NCI-H345 (cell line): ENCODE results near the gene SH3GL2.

ENCODE experiments used
- DNase-seq: peaks from one replicate; lab custom pipeline; 2025; lab: John Stamatoyannopoulos, UW

The SH3GL2 gene

DNA sequence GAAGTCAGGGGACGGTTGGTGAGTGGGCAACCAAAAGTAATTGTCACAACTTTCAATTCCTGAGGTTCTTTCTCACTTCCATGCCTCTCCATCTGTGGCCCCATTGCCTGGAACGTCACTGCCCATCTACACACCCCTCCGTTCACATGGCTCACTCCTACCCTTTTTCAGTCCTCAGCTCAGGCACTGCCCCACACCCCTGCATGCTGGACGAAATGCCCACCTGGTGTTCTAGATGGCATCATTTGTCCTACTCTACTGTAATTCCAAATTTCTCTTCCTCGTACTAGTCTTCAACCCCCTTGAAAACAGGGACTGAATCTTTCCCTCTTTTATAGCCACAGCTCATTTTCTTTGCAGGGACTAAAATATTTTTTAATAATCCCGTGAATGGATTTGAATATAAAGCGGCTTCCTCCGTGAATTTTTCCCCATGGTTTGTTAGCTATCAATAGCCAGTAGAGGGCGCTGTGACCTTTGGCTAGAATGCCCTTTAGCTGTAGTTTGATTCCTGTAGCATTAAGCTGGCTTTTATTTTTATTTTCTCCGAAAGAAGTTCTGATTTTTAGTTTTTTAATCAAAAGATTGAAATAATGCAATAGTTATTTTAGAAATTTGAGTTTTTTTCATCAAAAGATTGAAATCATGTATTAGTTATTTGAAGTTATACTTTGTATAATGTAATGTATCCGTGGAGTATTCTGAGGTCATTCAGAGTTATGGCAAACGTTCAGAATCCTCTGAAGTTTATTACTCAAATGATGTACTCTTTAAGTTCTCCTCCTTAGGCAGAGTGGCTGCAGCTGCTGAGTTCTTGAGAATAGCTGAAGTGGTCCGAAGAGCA is 232.1 kb downstream of the SH3GL2 start:
- DNase-seq: peak; percentile 75

DNA sequence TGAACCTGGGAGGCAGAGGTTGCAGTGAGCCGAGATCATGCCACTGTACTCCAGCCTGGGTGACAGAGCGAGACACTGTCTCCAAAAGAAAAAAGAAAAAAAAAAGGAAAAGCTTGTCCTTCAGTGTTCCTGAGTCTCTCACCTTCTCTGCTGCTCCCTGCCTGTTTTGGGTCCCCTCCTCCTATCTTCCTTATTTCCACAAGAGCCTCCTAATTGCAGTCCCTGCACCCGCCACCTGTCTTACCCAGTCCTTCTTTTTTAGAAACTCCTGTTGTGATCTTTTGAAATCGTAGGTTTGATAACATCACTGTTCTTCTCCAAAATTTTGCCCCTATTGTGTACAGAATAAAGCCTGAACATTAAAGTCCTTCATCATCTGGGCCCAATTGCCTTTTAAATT is 234.9 kb downstream of the SH3GL2 start:
- DNase-seq: no peak

DNA sequence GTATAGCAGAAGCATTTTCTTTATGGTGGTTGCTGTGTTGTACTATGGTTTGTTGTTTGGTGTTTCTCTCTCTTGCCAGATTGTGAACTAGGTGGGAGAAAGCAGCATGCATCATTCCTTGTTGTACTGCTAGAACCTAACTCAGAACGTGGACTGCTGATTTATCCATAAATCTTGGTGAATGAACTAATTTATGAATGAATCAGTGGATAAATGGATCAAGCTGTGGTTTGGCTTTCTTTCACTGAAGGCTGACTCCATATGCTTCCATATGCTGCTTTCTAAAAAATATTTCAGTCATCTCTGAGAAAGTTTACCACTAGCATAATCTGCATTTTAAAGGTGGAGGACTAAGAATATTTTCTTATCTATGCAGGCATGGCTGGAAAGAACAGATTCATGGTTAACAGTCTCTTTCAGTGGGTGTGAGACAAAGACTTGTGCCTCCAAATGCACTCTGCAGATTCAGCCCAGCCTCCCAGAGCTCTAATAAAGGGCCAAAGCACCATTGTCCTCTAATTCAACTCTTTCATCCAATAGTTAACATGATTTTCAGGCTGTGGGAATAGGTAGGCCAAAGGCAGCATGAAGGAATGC is 237.7 kb downstream of the SH3GL2 start:
- no peak for DNase-seq

DNA sequence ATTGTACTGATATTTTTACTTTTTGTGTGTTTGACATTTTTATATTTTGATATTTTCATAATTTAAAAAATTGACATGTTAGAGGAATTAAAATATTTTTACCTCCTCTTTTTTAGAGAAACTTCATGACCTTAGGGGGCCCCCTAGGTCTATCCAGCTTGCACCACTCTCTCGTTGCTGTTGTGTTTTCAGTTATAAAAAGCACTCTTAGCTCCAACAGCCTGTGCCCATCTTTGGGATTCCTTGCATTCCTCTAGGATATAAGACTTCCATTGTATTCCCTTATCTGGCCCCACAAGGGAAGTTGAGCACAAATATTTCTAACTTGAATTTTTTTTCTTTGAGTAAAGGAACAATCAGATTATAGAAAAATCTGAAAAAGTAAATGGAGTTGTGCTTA is 245.3 kb downstream of the SH3GL2 start:
- no peak for DNase-seq

DNA sequence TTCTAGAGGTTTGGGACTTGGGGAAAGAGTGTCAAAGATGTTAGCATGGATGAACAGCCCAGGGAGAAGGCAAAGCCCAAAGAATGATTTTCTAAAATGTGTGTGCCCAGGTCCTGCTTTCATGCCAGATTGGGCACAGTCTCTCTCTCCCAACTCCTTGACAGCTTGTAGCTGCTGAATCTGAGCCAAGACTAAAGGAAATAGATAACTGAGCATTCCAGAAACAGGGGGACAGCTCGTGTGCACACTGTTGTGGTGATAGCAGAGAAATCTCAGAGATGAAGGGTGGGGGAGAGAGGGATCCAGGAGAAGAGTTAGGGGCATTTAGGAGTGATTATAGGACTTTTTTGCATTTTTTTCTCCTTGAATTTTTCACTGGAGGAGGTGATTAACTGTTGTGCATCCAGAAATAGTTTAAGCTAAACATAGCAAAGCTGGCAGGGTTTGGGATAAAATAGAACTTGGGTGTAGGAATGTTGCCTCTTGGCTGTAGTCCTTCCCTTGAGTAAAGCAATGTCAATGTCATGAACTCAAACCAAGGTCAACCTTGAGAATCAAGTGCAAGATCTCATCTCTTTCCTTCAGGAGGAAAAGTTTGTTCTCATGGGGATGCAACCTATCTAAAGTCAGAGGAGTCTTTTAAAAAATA is 245.9 kb downstream of the SH3GL2 start:
- DNase-seq: no peak

DNA sequence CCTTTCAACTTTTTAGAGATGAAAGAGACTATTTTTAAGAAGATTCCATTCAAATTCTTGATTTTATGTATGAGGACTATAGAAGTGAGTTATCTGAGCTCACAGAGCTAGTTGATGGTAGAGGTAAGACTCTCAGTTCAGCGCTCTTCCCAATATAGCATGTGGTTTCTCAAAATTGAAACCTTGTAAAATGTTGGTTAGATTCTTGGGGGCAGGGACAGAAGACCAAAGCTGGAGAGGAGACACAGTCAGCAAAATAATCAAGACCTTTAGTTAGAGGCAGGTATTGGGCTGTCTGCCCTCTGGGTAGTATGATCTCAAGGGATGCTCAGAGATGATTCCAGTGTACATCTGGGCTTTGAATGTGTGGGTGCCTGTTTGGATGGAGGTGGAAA is 246.4 kb downstream of the SH3GL2 start:
- DNase-seq: no peak

DNA sequence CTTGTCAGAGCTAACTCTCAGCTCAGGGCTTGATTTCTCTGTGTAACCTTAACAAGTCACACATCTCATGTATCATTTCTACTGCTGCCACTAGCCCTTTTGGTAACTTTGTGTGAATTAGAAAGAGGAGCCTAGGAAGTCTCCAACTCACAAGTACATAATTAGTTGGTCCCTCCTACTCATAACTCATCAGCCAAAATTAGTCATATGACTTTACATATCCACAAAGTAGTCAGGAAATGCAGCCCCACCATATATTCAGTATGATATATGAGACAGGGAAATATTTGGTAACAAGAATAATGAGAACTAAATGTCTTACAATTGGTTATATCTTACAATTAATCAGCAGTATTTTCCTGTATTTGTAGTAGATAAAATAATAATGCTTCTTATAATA is 250.2 kb downstream of the SH3GL2 start:
- no peak for DNase-seq

DNA sequence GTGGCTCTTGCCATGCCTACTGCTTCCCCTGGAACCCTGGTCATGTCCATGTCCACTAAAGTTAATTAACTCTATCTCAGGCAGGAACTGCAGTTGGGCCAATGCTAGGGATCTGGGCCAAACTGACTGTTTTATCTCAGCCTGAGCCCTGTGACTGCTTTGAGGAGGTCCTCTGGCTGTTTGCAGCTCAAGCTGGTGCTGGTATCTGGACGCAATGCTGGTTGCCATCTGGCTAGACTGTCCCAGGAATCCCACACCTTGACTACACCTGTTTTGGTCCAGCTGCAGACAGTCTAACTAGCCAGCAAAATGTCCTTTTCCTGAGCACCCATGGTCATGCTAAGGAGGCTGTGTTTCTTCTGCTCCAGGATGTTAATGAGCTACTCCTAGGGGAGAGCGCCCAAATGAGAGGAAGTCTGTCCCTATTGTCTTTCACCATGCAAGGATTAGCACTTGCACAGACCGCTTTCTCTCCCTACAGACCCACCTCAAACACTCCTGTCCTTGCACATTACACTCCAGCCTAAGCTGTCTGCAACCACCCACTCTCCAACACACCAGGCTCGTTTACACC is 251.0 kb downstream of the SH3GL2 start:
- no peak for DNase-seq

DNA sequence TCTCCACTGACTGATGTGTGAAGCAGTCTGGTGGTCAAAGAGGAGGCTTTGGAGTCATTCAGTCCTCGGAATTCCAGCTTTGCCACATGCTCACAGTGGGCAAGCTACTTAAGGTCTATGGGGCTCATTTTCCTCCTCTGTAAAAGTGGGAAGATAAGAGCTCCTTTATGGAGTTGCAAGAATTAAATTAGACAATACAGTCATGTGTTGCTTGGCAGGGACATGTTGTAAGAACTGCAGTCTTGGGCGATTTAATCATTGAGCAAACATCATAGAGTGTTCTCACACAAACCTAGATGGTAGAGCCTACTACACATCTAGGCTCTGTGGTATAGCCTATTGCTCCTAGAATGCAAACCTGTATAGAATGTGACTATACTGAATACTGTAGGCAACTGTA is 253.9 kb downstream of the SH3GL2 start:
- no peak for DNase-seq

DNA sequence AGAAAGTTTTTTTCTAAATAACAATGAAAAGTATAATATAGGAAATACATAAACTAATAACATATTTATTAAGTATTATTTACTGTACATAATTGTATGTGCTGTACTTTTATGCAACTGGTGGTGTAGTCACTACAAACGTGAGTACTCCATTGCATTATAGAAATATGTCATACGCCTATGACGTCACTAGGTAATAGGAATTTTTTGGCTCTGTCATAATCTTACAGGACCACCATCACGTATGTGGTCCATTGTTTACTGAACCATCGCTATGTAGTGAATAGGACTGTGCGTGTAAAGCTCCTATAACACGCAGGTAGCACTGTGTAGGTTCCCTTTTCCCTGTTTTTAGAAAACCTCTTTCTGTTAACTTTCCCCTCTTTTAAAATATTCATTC is 255.0 kb downstream of the SH3GL2 start:
- DNase-seq: no peak

DNA sequence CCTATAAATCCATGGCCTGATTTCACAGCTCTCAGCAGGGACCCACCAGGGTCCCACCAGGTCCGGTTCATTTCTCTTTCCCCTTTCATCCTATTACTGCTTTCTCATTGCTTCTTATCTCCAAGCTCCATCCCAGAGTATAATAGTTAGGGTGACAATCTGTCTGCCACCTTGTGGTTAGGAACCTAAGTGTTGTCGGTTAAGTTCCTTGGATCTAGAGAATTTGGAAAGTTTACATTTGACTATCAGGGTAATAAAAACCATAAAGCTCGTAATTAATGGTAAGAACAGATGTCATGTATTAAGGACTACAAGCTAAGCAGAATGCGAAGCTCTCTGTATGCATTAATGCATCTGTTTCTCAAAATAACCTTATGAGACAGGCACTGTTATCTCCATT is 259.1 kb downstream of the SH3GL2 start:
- DNase-seq: no peak

DNA sequence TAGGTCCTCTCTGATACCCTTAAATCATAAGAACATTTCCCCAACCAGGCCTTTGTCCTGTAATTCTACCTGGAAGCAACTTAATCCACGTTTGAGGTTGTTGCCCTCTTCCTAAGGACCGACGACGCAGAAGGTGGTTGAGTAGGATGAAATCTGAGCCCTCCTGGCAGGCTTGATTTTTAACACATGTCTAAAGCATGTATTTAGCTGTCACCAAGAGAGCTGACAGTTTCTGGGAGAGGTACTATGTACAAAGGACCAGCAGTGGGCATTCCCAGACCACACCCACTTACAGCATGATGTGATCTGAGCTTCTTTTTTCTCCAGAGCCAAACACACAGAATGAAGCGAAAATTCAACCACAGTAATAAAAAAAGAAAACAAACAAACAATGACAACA is 260.9 kb downstream of the SH3GL2 start:
- DNase-seq: peak; percentile 58

DNA sequence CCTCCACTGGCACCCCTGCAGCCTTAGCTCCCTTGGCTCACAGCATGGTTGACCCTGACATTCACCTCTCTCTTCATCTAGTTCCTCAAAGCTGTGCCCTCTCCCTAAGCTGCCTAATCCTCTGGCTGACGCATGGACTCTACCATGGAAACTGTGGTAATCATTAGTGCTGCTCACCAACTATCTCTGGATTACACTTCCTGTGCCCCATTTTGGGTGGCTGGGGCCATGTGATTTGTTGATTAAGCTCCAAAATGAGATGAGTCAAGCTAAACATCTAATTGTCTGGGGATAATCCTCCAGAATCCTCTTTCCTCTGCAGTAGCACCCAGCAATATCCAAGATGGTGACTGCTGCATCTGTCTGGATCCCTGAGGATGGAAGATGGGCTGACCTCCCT is 264.4 kb downstream of the SH3GL2 start:
- no peak for DNase-seq
